Endodermal cell (in vitro differentiated cells): Measurements from ENCODE around the gene SORD. TPM values are rescaled to one million over a fixed set of nuclear protein-coding genes. Genes with fewer than 3 reads are reported as not detected.
A peak's percentile ranks its signal among the peaks of the same experiment; 100 is the strongest.
"Not testable (repeated sequence)": the region's sequence is repeated elsewhere in the genome, so short reads cannot be mapped to it uniquely, and the experiment has no call there.

Experiments
- DNase-seq: peaks from one replicate; pipeline ENCODE4 v3.0.0-alpha.2; 2017
- H3K27ac ChIP-seq: 2 replicates; pipeline ENCODE4 v1.5.1; 2013; ENCODE audit warnings: mild to moderate bottlenecking, low read depth, low read length, moderate library complexity
- H3K27me3 ChIP-seq: 2 replicates; pipeline ENCODE4 v1.6.1; 2013; ENCODE audit warnings: mild to moderate bottlenecking, low read length, moderate library complexity; ENCODE audit not compliant: insufficient read depth, control insufficient read depth, poor library complexity, severe bottlenecking
- H3K36me3 ChIP-seq: 2 replicates; pipeline ENCODE4 v1.7.0; 2013; ENCODE audit warnings: mild to moderate bottlenecking, low read length, moderate library complexity; ENCODE audit not compliant: control insufficient read depth, insufficient read depth
- H3K4me1 ChIP-seq: one replicate; pipeline ENCODE4 v1.7.0; 2013; ENCODE audit warnings: low read length; ENCODE audit not compliant: control insufficient read depth, insufficient read depth
- H3K4me3 ChIP-seq: 2 replicates; pipeline ENCODE4 v1.5.1; 2013; ENCODE audit warnings: mild to moderate bottlenecking, low read length, moderate library complexity
- H3K9ac ChIP-seq: 2 replicates; pipeline ENCODE4 v1.6.1; 2013; ENCODE audit warnings: mild to moderate bottlenecking, low read length, moderate library complexity; ENCODE audit not compliant: poor library complexity, severe bottlenecking; ENCODE audit errors: extremely low read depth
- H3K9me3 ChIP-seq: 2 replicates; pipeline ENCODE4 v1.6.1; 2013; ENCODE audit warnings: mild to moderate bottlenecking, low read length, moderate library complexity; ENCODE audit not compliant: control insufficient read depth
- H3K27ac Mint-ChIP-seq: 2 replicates; pipeline ENCODE4 v1.8.0; 2020; ENCODE audit warnings: mixed read lengths
- H3K27me3 Mint-ChIP-seq: 2 replicates; pipeline ENCODE4 v1.8.0; 2021; ENCODE audit warnings: mild to moderate bottlenecking, mixed read lengths; ENCODE audit not compliant: insufficient read depth
- H3K36me3 Mint-ChIP-seq: 2 replicates; pipeline ENCODE4 v1.8.0; 2020; ENCODE audit warnings: low read depth, mixed read lengths
- H3K4me1 Mint-ChIP-seq: 2 replicates; pipeline ENCODE4 v1.8.0; 2020; ENCODE audit warnings: mixed read lengths
- H3K4me3 Mint-ChIP-seq: 2 replicates; pipeline ENCODE4 v1.8.0; 2020; ENCODE audit warnings: mild to moderate bottlenecking, moderate library complexity, mixed read lengths
- H3K9me3 Mint-ChIP-seq: 2 replicates; pipeline ENCODE4 v1.8.0; 2020; ENCODE audit warnings: mild to moderate bottlenecking, mixed read lengths
- CTCF ChIP-seq: fragments of 200-600 bp; sonication (generic); conservative IDR thresholded peaks from 2 replicates; pipeline ENCODE4 v1.5.0; 2021; ENCODE audit warnings: antibody characterized with exemption, mild to moderate bottlenecking
- WGBS, 2 experiments: methylation state at CpG; one replicate each; pipeline versions ENCODE4 v1.1.5 to v1.1.7; 2013; ENCODE audit warnings: missing lambda C conversion rate in 2 of 2, mixed read lengths in 1 of 2; ENCODE audit not compliant: insufficient coverage in 1 of 2, insufficient read length in 1 of 2; 5-methylcytosine and 5-hydroxymethylcytosine counted together
- total RNA-seq, 2 donors: library from RNA; stranded (reverse); fragmentation: NEBNext Ultra II Directional in 1 of 2; extraction: Animal tissue kit (Norgen Biotek cat#: 25700) in 1 of 2; gene quantifications; 2 replicates in 1 of 2; 3 replicates in 1 of 2; pipeline ENCODE4 v1.2.1, GENCODE V29; 2021

The SORD gene
- total RNA-seq, 2 donors from 2014 or later, result 28.7 to 40.3 TPM

GRCh38 chr15:45021348-45021747 lies 1.6 kb upstream of the SORD start:
- WGBS, 2 experiments, result 92 to 96% methylated on average over 6 of the region's 6 CpGs
- Mint-ChIP-seq H3K9me3 (peaks cover 7% of the 10 kb centered on the region), H3K4me1 (peaks cover 12% of the 10 kb centered on the region), H3K4me3 (no peak overlapping the region), H3K27me3 (peaks cover 45% of the 10 kb centered on the region), H3K27ac (no peak overlapping the region), H3K36me3 (no peaks in the 10 kb centered on the region)
- Histone ChIP-seq H3K4me3 (no peak overlapping the region), H3K27me3 (no peaks in the 10 kb centered on the region), H3K9ac (no peak overlapping the region), H3K4me1 (peaks cover 5% of the 10 kb centered on the region), H3K36me3 (no peaks in the 10 kb centered on the region), H3K9me3 (no peaks in the 10 kb centered on the region), H3K27ac (no peak overlapping the region)
- DNase-seq, result no peak
- TF ChIP-seq CTCF, result no peak

- Mint-ChIP-seq H3K4me1 (peaks cover 24% of the 10 kb centered on the region), H3K27me3 (peaks cover 27% of the 10 kb centered on the region), H3K9me3 (peaks cover 5% of the 10 kb centered on the region), H3K4me3 (peak overlapping the region; percentile 72), H3K27ac (peak overlapping the region; percentile 88), H3K36me3 (peaks cover under 1% of the 10 kb centered on the region)
- DNase-seq, result peak; percentile 63
- H3K9me3 ChIP-seq, result peaks cover 1% of the 10 kb centered on the region
- no peak overlapping the region for H3K27ac ChIP-seq
- H3K36me3 ChIP-seq, result peaks cover under 1% of the 10 kb centered on the region
- H3K4me3 ChIP-seq, result peak overlapping the region; percentile 86
- 24 to 29% methylated on average over 3 to 4 of the region's 4 CpGs for whole genome bisulfite sequencing, 2 experiments
- H3K4me1 ChIP-seq, result peaks cover 5% of the 10 kb centered on the region
- H3K9ac ChIP-seq, result peak overlapping the region; percentile 62
- TF ChIP-seq CTCF, result no peak
- no peaks in the 10 kb centered on the region for H3K27me3 ChIP-seq
These were observed 747 bp downstream of the SORD start for GRCh38 chr15:45023659-45024225.

- DNase-seq, H3K36me3 Mint-ChIP-seq, H3K9ac ChIP-seq, H3K27me3 ChIP-seq, H3K4me3 ChIP-seq, H3K4me1 ChIP-seq, H3K27ac ChIP-seq, H3K9me3 Mint-ChIP-seq, H3K27ac Mint-ChIP-seq, H3K4me3 Mint-ChIP-seq, H3K36me3 ChIP-seq: not testable (repeated sequence)
- Mint-ChIP-seq H3K27me3 (peaks cover 19% of the 10 kb centered on the region), H3K4me1 (peaks cover 24% of the 10 kb centered on the region)
- 89 to 100% methylated on average over 2 of the region's 3 CpGs for WGBS, 2 experiments
- peaks cover 10% of the 10 kb centered on the region for H3K9me3 ChIP-seq
These were observed 1.7 kb downstream of the SORD start for GRCh38 chr15:45024649-45025048.

GRCh38 chr15:45025627-45026026 lies 2.6 kb downstream of the SORD start:
- H3K9me3 ChIP-seq, result peaks cover 19% of the 10 kb centered on the region
- Mint-ChIP-seq H3K4me1 (peaks cover 24% of the 10 kb centered on the region), H3K27me3 (peaks cover 13% of the 10 kb centered on the region), H3K36me3 (peaks cover 18% of the 10 kb centered on the region)
- peaks cover 14% of the 10 kb centered on the region for H3K36me3 ChIP-seq
- DNase-seq, H3K27ac ChIP-seq, H3K4me3 Mint-ChIP-seq, H3K27me3 ChIP-seq, H3K4me3 ChIP-seq, H3K9me3 Mint-ChIP-seq, H3K9ac ChIP-seq, H3K27ac Mint-ChIP-seq, H3K4me1 ChIP-seq: not testable (repeated sequence)
- 92 to 100% methylated on average over 2 to 3 of the region's 3 CpGs for WGBS, 2 experiments
